Activated CD4-positive, alpha-beta T cell treated with anti-CD3 and anti-CD28 coated beads for 48 hours (primary cell): ENCODE measurements around the gene SLC38A8.

Source experiments
- DNase-seq: peaks from one replicate; pipeline ENCODE4 v3.0.0-alpha.2; 2020

The SLC38A8 gene

DNA sequence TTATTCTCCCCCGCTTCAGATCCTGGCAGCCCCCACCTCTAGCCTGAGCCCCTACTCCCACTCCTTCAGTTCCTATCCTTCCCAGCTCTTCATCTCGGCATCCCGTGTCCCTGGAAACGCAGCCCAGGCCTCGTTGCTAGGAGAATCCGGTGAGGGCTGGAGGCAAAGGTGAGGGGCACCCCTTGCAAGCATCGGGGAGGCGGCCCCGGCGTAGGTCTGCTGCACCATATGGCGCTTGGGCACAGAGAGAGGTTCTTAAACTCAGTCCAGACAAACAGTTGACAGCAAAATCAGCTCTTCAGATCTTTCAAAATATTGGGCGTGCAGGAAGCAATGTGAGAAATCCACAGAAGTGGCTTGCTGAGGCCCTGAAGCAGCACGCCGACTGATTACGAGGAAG is 15.0 kb downstream of the SLC38A8 start:
- no peak for DNase-seq

DNA sequence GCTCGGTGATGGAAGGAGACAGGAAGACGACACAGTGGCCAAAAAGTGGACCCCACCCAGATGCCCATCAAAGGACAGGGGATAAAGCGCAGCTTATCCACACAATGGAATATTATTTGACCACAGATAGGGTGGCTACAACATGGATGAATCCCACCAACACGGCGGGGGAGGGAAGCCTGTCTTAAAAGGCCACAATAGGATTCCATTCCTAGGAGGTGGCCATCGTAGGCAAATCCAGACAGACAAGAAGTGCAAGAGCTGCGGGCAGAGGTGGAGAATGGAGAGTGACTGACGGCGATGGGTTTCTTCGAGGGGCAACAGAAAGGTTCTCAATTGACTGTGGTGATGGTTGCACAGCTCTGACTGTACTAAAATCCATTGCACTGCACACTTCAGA is 16.0 kb downstream of the SLC38A8 start:
- no peak for DNase-seq

DNA sequence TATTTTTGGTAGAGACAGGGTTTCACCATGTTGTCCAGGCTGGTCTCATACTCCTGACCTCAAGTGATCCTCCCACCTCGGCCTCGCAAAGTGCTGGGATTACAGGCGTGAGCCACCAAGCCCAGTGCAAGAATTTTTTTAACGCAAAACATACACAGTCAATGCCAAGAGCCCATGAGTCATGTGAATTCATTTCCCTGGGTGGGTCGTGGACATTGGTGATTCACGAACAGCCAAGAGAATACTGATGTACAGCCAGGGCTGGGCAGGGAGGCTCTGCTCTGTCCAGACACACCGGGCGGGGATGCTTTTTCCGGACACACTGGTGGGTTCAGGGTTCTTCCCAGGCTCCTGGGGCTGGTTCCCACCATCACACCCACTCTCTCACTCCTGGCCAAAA is 17.7 kb downstream of the SLC38A8 start:
- DNase-seq, result no peak

- DNase-seq, result no peak
Observed at GRCh38 chr16:84022644-84023043, 20.0 kb downstream of the SLC38A8 start.

DNA sequence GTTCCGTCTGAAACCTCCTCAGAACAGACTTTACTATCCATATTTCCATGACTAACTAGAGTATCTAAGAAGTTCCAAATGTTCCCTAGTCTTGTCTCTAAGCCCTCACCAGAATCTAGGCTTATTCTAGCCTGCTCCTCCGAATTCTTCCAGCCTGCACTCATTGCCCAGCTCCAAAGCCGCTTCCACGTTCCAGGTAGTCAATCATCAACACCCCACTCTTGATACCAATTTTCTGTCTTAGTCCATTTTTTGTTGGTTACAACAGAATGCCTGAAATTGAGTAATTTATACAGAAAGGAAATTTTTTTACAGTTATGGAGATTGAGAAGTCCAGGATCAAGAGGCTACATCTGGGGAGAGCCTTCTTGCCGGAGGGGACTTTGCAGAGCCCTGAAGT is 21.1 kb downstream of the SLC38A8 start:
- no peak for DNase-seq

- DNase-seq, result no peak
Observed at GRCh38 chr16:84020353-84020752, 22.2 kb downstream of the SLC38A8 start.

DNA sequence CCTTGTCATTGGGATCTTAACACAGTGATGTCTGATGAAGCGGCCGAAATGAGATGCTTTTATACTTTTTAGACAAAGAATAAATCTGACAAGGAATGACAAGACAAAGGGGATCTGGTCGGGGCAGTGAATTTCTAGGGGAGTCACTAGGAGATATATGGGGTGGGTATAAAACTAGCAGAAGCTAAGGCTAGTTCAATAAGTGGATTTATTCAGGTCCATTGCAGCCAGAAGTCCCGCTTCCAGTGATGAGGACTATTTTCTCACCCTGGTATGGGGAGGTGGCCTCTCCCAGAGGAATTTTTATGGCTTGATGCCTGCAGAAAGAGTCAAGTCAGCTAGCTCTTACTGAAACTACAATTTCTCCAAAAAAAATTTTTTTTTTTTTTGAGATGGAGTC is 23.9 kb downstream of the SLC38A8 start:
- DNase-seq, result no peak

DNA sequence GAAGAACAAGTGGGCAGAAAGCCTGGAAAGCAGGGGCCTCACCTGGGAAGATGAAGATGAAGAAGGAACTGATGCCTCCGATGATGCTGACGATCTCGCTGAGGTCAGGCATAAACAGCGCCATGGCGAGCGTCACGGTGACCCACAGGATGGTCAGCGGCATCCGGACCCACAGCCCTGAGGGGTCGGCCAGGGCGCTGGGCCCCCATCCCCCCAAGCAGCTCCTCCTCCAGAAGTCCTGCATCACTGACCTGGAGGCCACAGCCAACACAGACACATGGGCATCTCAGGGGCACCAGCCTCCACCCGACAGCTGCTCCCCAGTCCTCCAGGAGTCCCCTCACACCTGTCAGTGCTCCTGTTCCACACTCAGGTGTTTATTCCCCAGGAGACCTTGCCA is 26.1 kb downstream of the SLC38A8 start:
- no peak for DNase-seq

DNA sequence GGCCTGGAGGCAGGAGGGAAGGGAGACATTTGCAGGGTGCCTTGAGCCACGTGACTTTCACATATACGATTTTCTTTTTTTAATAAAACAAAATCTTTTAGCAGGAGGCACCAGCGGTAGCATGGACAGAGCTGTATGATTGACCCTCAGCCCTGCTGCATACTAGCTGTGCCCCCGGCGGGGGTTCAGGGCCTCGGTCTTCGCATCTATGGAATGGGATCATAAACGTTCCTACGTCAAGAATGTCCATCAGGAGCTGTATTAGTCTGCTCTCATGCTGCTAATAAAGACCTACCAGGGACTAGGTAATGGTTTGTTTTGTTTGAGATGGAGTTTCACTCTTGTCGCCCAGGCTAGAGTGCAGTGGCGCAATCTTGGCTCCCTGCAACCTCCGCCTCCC is 27.2 kb downstream of the SLC38A8 start:
- DNase-seq, result no peak

GRCh38 chr16:84014570-84015327 is 27.8 kb downstream of the SLC38A8 start:
- DNase-seq, result no peak

- peak; percentile 90 for DNase-seq
Observed at GRCh38 chr16:84013787-84014569, 28.6 kb downstream of the SLC38A8 start.

GRCh38 chr16:84009282-84009681 is 33.3 kb downstream of the SLC38A8 start:
- DNase-seq, result no peak

DNA sequence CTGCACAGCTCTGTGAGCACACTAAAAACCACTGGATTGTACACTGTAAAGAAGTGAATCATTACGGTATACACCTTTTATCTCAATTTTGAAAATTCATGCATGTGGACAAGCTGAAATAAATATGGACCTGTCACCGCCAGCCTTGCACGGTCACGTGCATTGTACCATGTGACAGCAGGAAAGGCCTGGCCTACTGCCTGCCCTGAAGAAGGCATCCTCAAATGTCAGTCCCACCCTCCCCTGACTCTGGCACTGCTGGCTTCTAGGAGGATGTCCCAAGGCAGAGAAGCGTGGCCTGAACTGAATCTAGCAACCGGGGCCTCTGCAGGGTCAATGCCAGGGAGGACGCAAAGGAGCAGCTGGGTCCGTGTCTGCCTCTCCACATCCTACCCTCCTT is 34.6 kb downstream of the SLC38A8 start:
- no peak for DNase-seq

GRCh38 chr16:84007520-84007919 is 35.1 kb downstream of the SLC38A8 start:
- no peak for DNase-seq

GRCh38 chr16:84005391-84005790 is 37.2 kb downstream of the SLC38A8 start:
- DNase-seq, result no peak

- no peak for DNase-seq
Observed at GRCh38 chr16:84004442-84004841, 38.2 kb downstream of the SLC38A8 start.

- no peak for DNase-seq
Observed at GRCh38 chr16:84003038-84003437, 39.6 kb downstream of the SLC38A8 start.

GRCh38 chr16:84001726-84002125 is 40.9 kb downstream of the SLC38A8 start:
- no peak for DNase-seq

DNA sequence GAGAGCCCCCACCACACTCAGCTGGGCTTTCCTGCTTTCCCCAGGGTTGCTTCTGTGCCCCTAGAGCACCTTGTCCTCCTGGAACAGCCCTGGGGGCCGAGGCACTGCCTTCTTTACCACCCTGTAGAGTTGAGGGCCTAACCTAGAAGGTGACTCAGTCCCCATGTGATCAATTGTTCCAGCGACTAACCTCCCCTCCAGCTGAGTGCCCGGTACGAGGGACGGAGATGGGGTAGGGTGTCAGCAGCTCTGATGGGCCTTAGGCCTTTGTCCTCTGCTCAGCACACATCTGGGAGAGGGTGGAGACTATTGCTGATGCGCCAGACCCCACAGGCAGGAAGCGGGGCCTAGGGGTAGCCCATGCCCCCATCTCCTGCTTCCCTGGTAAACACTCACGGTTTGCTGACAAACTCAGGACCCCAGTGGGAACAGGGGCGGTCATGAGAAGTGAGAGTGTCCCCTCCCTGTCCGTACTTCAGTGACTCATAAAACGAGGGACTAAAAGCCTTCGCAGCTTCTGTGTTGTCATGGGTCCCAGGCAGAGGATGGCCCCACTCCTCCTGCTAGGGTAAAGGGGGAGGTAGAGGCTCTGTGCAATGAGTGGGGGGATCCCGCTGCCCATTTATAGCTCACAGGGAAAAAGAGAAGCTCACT is 41.5 kb downstream of the SLC38A8 start:
- no peak for DNase-seq

DNA sequence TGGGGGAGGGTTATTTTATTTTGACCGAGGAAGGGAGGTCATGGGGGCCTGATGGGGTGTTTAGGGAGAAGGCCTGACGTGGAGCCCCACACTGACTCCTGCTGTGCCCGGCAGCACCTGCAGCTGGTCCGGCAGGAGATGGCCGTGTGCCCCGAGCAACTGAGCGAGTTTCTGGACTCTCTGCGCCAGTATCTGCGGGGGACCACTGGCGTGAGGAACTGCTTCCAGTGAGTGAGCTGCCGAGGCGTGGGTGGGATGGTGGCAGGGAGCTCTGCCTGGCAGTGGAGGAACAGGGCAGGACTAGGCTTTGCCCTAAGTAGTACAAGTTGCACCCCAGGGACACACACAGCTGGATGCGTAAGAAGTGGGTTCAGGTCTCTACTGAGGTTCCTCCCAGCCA is 44.5 kb downstream of the SLC38A8 start:
- no peak for DNase-seq

DNA sequence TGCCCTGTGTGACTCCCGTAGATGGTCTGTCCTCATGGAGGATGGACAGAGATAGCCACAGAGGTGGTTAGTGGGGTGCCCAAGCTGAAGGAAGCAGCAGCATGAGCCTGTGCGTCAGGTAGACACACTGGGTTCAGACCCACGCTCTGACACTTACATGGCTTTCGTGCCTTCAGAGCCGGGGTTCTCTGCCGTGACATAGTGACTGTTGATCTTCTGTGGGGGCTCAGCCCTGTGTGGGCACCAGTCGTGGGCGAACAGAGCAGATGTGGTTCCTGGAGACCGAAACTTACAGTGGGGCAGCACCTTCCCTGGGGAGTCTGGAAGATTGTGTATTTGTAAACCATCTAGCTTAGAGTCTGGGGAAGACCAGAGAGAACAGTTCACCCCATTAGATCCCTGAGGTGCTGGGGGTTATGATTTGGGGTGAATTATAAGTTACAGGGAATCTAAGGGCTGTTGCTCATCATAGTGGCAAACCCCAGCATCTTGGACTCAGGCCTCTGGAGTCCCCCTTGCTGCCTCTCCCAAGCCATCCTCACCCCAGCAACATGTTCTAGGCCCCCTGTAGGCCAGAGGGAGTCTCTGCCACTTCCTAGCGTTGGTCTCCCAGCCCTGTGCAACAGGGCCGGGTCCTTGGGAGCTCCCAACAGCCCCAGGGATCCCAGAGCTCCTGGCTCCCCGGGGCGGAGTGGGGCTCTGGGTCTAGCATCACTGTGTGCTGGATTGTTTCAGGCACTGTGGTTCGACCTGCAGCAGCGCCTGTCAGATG is 45.9 kb downstream of the SLC38A8 start:
- DNase-seq, result no peak

- no peak for DNase-seq
Observed at GRCh38 chr16:83995754-83996153, 46.8 kb downstream of the SLC38A8 start.

- DNase-seq, result no peak
Observed at GRCh38 chr16:83994703-83995102, 47.9 kb downstream of the SLC38A8 start.
